NB4 (cell line): ENCODE results near the gene PAMR1.

Experiments used
- DNase-seq: peaks from one replicate; pipeline ENCODE4 v3.0.0; 2010; ENCODE audit warnings: low read depth
- H3K4me3 ChIP-seq: one replicate; pipeline ENCODE4 v1.5.1; 2011; ENCODE audit warnings: mild to moderate bottlenecking, low read depth, low read length, moderate library complexity
- MYC ChIP-seq: IDR thresholded peaks from 2 replicates; pipeline ENCODE4 v1.6.1; 2011; ENCODE audit warnings: low read depth, low read length
- POLR2A ChIP-seq: IDR thresholded peaks from 2 replicates; pipeline ENCODE4 v1.6.1; 2011; ENCODE audit warnings: mild to moderate bottlenecking; ENCODE audit not compliant: insufficient read length; ENCODE audit errors: extremely low read depth
- TF ChIP-seq, protein P1 (sequence below): IDR thresholded peaks from 2 replicates; pipeline ENCODE4 v1.6.1; 2011; ENCODE audit warnings: low read depth, low read length
- TF ChIP-seq, protein P2 (sequence below): IDR thresholded peaks from one replicate; pipeline ENCODE4 v1.5.1; 2012; ENCODE audit warnings: low read depth, low read length

The PAMR1 gene

DNA sequence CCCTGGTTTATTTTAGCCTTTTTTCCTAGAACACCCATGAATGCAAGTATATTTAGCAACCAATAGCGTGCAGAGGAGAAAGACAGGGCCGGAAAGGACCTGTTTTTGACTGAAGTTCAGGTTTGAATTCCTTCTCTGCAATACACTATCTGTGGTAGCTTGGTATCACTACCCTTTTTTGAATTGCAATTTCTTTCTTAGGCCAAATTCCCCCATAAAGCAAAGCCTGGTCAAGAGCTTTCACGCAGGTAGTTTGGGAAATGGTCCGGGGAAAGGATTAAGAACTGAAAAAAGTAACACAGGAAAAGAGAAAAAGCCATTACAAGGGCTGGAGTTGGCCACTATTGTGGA lies 38.8 kb upstream of the PAMR1 start:
- TF ChIP-seq, protein P1, sequence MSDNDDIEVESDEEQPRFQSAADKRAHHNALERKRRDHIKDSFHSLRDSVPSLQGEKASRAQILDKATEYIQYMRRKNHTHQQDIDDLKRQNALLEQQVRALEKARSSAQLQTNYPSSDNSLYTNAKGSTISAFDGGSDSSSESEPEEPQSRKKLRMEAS = no peak
- TF ChIP-seq POLR2A (no peak), MYC (no peak)
- TF ChIP-seq, protein P2, sequence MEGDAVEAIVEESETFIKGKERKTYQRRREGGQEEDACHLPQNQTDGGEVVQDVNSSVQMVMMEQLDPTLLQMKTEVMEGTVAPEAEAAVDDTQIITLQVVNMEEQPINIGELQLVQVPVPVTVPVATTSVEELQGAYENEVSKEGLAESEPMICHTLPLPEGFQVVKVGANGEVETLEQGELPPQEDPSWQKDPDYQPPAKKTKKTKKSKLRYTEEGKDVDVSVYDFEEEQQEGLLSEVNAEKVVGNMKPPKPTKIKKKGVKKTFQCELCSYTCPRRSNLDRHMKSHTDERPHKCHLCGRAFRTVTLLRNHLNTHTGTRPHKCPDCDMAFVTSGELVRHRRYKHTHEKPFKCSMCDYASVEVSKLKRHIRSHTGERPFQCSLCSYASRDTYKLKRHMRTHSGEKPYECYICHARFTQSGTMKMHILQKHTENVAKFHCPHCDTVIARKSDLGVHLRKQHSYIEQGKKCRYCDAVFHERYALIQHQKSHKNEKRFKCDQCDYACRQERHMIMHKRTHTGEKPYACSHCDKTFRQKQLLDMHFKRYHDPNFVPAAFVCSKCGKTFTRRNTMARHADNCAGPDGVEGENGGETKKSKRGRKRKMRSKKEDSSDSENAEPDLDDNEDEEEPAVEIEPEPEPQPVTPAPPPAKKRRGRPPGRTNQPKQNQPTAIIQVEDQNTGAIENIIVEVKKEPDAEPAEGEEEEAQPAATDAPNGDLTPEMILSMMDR = no peak
- no peak for DNase-seq
- no peak overlapping the region for H3K4me3 ChIP-seq

DNA sequence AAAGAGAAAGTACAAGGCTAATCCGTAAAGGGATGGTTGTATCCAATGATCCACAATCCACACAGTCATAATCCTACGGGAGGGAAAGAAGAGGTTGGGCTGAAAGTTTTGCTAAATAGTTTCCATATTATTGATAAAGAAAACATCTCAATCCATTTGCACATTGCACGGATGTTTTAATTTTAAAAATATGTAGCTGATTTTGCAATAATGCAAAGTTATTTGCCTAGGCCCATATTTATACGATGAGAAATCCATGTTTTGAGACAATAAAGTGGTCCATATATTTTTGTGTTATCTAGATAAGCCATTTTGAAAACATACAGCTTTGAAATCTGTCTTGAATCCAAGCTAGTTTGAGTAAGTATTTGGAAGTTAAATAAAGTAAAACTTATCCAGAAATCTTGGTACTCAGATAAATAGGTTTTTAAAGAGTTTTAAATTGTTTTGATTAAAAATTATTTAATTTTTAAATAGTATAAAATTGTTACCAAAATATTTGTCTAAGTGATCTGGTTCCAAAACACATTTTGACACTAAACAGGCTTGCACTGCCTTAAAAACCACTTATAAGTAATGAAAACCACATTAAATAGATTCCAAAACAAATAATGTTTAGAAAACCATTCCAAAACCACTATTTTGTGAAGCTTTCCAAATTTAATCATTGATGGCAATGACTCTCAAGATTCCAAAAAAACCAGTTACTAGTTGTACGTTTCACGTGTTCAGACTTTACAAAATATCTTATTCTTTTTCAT lies 38.2 kb upstream of the PAMR1 start:
- DNase-seq = no peak
- H3K4me3 ChIP-seq = no peak overlapping the region
- TF ChIP-seq, protein P2 = no peak
- TF ChIP-seq, protein P1 = no peak
- TF ChIP-seq MYC (no peak), POLR2A (no peak)

DNA sequence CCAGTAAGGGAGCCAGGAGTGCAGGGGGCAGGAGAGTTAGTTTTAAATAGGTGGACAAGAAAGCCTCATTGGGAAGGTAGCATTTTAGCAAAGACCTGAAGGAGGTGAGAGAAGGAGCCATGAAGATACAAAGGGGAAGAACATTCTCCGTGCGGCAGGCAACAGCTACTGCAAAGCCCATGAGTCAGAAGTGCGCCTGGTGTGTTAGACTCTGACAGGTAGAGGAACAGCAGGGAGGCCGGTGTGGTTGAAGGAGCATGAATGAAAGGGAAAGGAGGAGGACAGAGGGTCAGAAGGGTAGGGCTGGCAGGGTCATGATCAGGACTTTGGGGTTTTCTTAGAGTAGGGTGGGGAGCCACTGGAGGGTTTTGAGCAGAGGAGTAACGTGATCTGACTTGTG lies 34.5 kb upstream of the PAMR1 start:
- no peak for DNase-seq
- no peak overlapping the region for H3K4me3 ChIP-seq

DNA sequence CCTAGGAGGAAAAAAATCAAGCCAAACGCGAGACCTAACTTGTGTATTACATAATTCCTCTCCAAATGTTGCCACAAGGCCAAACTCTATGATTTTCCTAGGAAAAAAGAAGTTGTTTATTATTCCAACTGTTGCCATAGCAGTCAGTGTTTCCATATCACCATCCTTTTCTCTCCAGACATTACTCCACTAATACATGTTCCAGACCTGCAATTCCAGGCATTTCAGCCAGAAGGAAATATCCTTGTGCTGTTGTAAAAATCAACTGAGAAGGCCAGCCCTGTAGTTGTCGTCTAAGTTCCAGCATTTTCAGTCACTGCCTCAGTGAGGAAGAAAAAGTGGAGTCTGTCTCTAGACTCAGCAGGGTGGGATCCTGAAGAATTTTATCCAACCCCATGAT lies 33.1 kb upstream of the PAMR1 start:
- no peak for TF ChIP-seq MYC
- TF ChIP-seq, protein P2 = no peak
- TF ChIP-seq POLR2A = no peak
- TF ChIP-seq, protein P1 = no peak
- H3K4me3 ChIP-seq = no peak overlapping the region
- no peak for DNase-seq

More for the DNA sequence above, 34.5 kb upstream of the PAMR1 start:
- TF ChIP-seq, protein P2 = no peak
- TF ChIP-seq, protein P1 = no peak
- TF ChIP-seq POLR2A (no peak), MYC (no peak)

DNA sequence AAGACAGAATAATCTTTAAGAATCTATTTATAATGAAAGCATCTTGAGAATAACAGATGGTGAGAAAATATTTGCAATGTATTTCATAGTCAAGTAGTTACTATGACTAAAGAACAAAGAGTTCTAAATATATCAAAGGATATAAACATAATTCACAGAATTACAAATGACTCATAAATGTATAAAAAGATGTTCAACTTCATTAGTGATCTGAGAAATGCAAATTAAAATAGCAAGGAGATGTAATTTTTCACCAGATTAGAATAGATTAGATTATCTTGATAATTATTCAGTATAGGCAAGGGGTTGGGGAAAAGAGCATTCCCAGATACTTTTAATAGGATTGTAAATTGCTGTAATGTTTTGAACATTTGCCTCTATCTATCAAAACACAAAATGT lies 30.1 kb upstream of the PAMR1 start:
- TF ChIP-seq POLR2A = no peak
- no peak for TF ChIP-seq MYC
- TF ChIP-seq, protein P2 = no peak
- TF ChIP-seq, protein P1 = no peak
- DNase-seq = no peak
- H3K4me3 ChIP-seq = no peak overlapping the region
